ENCODE results near the gene GDF15.

Gene GDF15

GRCh38 chr19:18419699-18420460 lies 33.9 kb downstream of the GDF15 start:
- ATAC-seq = peak; percentile 39 to 46

GRCh38 chr19:18420930-18421329 lies 35.0 kb downstream of the GDF15 start:
- no peak for ATAC-seq

- ATAC-seq = no peak
These were observed 35.5 kb downstream of the GDF15 start for GRCh38 chr19:18421371-18421959.

GRCh38 chr19:18422530-18423191 lies 36.7 kb downstream of the GDF15 start:
- no peak for ATAC-seq

GRCh38 chr19:18423258-18424020 lies 37.5 kb downstream of the GDF15 start:
- ATAC-seq = no peak

- no peak for ATAC-seq
These were observed 38.3 kb downstream of the GDF15 start for GRCh38 chr19:18424122-18424889.

- no peak for ATAC-seq
These were observed 39.0 kb downstream of the GDF15 start for GRCh38 chr19:18424890-18425514.

GRCh38 chr19:18425515-18426415 lies 39.8 kb downstream of the GDF15 start:
- no peak for ATAC-seq

- ATAC-seq = no peak
These were observed 40.4 kb downstream of the GDF15 start for GRCh38 chr19:18426416-18426767.

GRCh38 chr19:18427080-18427742 lies 41.3 kb downstream of the GDF15 start:
- ATAC-seq = no peak

GRCh38 chr19:18427743-18428113 lies 41.8 kb downstream of the GDF15 start:
- no peak for ATAC-seq

GRCh38 chr19:18428173-18428786 lies 42.3 kb downstream of the GDF15 start:
- no peak for ATAC-seq

GRCh38 chr19:18428787-18429674 lies 43.1 kb downstream of the GDF15 start:
- peak; percentile 79 to 84 for ATAC-seq

- no peak for ATAC-seq
These were observed 43.9 kb downstream of the GDF15 start for GRCh38 chr19:18429717-18430416.

GRCh38 chr19:18430417-18431144 lies 44.6 kb downstream of the GDF15 start:
- no peak for ATAC-seq

GRCh38 chr19:18431351-18432197 lies 45.6 kb downstream of the GDF15 start:
- ATAC-seq = no peak
